Endothelial cell of umbilical vein (primary cell): ENCODE data around the gene RGS2. TPM values are rescaled to one million over a fixed set of nuclear protein-coding genes. Genes with fewer than 3 reads are reported as not detected.

ENCODE experiments used
- BruUV-seq: library from RNA; stranded (reverse); fragments of 400-500 nt; replicated peaks from 2 replicates; lab custom pipeline; 2021; lab: Mats Ljungman, UMichigan
- CTCF ChIA-PET: fragments of 300-600, 350-600 bp; sonication (Branson Sonifier 250); formaldehyde crosslinking; loops from one replicate; lab custom pipeline; 2021; ENCODE audit warnings: antibody characterized with exemption, inconsistent platforms; lab: Charles Lee
- POLR2A ChIA-PET: fragments of 300-600, 350-600 bp; sonication (Branson Sonifier 250); formaldehyde crosslinking; loops from one replicate; lab custom pipeline; 2021; ENCODE audit warnings: antibody characterized with exemption, inconsistent platforms; lab: Charles Lee
- DNase-seq: peaks from one replicate; pipeline ENCODE4 v3.0.0-alpha.2; 2011; ENCODE audit warnings: low read depth, low spot score
- FAIRE-seq: peaks from 2 replicates; lab custom pipeline; 2011; peaks lifted over from hg19 to GRCh38; lab: Jason Lieb, UNC
- H2AFZ ChIP-seq: 2 replicates; pipeline ENCODE4 v1.6.0; 2012; ENCODE audit warnings: low read depth, low read length, control low read depth, inconsistent platforms
- H3K27ac ChIP-seq: 2 replicates; pipeline ENCODE4 v1.5.1; 2011; ENCODE audit warnings: low read depth, mild to moderate bottlenecking, control low read depth, low read length, moderate library complexity; ENCODE audit not compliant: insufficient read depth
- H3K27me3 ChIP-seq, 2 experiments: 2 replicates each; pipeline versions ENCODE4 v1.6.0 to v1.6.1; 2011; ENCODE audit warnings: low read length in 2 of 2, mixed read lengths in 1 of 2; ENCODE audit not compliant: control insufficient read depth in 2 of 2, insufficient read depth in 2 of 2
- H3K36me3 ChIP-seq, 2 experiments: 2 replicates in 1 of 2; 3 replicates in 1 of 2; pipeline ENCODE4 v1.5.1; 2011; ENCODE audit warnings: low read length in 2 of 2, mild to moderate bottlenecking in 1 of 2, moderate library complexity in 1 of 2; ENCODE audit not compliant: control insufficient read depth in 2 of 2, insufficient read depth in 2 of 2; ENCODE audit errors: extremely low read depth in 1 of 2
- H3K4me1 ChIP-seq: 3 replicates; pipeline ENCODE4 v1.5.1; 2011; ENCODE audit warnings: mild to moderate bottlenecking, low read length; ENCODE audit not compliant: control insufficient read depth, insufficient read depth; ENCODE audit errors: extremely low read depth
- H3K4me2 ChIP-seq: 2 replicates; pipeline ENCODE4 v1.6.1; 2011; ENCODE audit warnings: low read length, control low read depth, mixed read lengths; ENCODE audit not compliant: insufficient read depth
- H3K4me3 ChIP-seq, 3 experiments: fragments of 200-600 bp in 1 of 3; sonication (generic), shearing (Covaris generic) in 1 of 3; replicated peaks in 1 of 3; 2 replicates each; pipeline ENCODE4 v1.5.1; 2011 to 2016; ENCODE audit warnings: control low read depth in 3 of 3, low read length in 3 of 3, mild to moderate bottlenecking in 2 of 3, inconsistent platforms in 1 of 3, low read depth in 1 of 3, moderate library complexity in 1 of 3; ENCODE audit not compliant: insufficient read depth in 1 of 3
- H3K79me2 ChIP-seq: 2 replicates; pipeline ENCODE4 v1.6.0; 2012; ENCODE audit warnings: low read length, inconsistent platforms; ENCODE audit not compliant: control insufficient read depth, insufficient read depth
- H3K9ac ChIP-seq: replicated peaks from 2 replicates; pipeline ENCODE3; 2011; ENCODE audit warnings: low read length, control low read depth; ENCODE audit not compliant: insufficient read depth; ENCODE audit errors: extremely low read depth
- H3K9me1 ChIP-seq: replicated peaks from 3 replicates; pipeline ENCODE4 v1.6.0; 2011; ENCODE audit warnings: mild to moderate bottlenecking, low read length; ENCODE audit not compliant: control insufficient read depth, insufficient read depth; ENCODE audit errors: extremely low read depth
- H3K9me3 ChIP-seq: replicated peaks from 2 replicates; pipeline ENCODE4 v1.5.1; 2012; ENCODE audit warnings: low read length, inconsistent platforms; ENCODE audit not compliant: control insufficient read depth, insufficient read depth
- H4K20me1 ChIP-seq: replicated peaks from 2 replicates; pipeline ENCODE3; 2011; ENCODE audit warnings: mild to moderate bottlenecking, low read length; ENCODE audit not compliant: control insufficient read depth, insufficient read depth; ENCODE audit errors: extremely low read depth
- CTCF ChIP-seq, 2 donors: IDR thresholded peaks; 1 replicate in 1 of 2; 2 replicates in 1 of 2; pipeline ENCODE4 v1.5.1; 2011; ENCODE audit warnings: low read length in 2 of 2, mild to moderate bottlenecking in 2 of 2, moderate library complexity in 2 of 2, control low read depth in 1 of 2, inconsistent platforms in 1 of 2, low read depth in 1 of 2; ENCODE audit not compliant: insufficient read depth in 1 of 2; ENCODE audit errors: extremely low read depth in 1 of 2
- FOS ChIP-seq: IDR thresholded peaks from 2 replicates; pipeline ENCODE4 v1.6.1; 2011; ENCODE audit warnings: mild to moderate bottlenecking, low read length, moderate library complexity, borderline replicate concordance; ENCODE audit not compliant: insufficient read depth
- GATA2 ChIP-seq: IDR thresholded peaks from 2 replicates; pipeline ENCODE4 v1.7.0; 2011; ENCODE audit warnings: low read depth, mild to moderate bottlenecking, moderate library complexity, mixed read lengths, low read length; ENCODE audit not compliant: insufficient read length, insufficient read depth
- MAX ChIP-seq: IDR thresholded peaks from 2 replicates; pipeline ENCODE4 v1.6.1; 2011; ENCODE audit not compliant: insufficient read depth, insufficient read length
- MYC ChIP-seq: IDR thresholded peaks from one replicate; pipeline ENCODE4 v1.6.1; 2011; ENCODE audit warnings: mild to moderate bottlenecking, low read depth, low read length
- POLR2AphosphoS5 ChIP-seq: IDR thresholded peaks from 2 replicates; pipeline ENCODE4 v1.6.1; 2012; ENCODE audit warnings: low read depth, mild to moderate bottlenecking, control low read depth, low read length, moderate library complexity; ENCODE audit not compliant: insufficient read depth
- dilution Hi-C: fragments of 300-500 bp; cut with MboI; formaldehyde crosslinking; loops from one replicate; pipeline ENCODE4 v1.15.0; 2019; ENCODE audit warnings: low sequenced_read_pairs; ENCODE audit not compliant: extremely low pct_ligation_motif_present
- intact Hi-C: fragments of 100-400 bp; cut with micrococcal nuclease; formaldehyde crosslinking; loops from one replicate; pipeline ENCODE4 v1.10.0; 2022
- polyA plus RNA-seq, 4 experiments: library from polyadenylated mRNA; depleted of rRNA in 3 of 4; stranded (reverse) in 3 of 4; unstranded in 1 of 4; fragments of >200 nt; gene quantifications; 2 replicates each; pipeline versions ENCODE4 v1.2.1 to v1.2.3, GENCODE V29; 2011 to 2012; ENCODE audit warnings: missing spikeins in 1 of 4
- total RNA-seq: library from RNA; stranded (reverse); gene quantifications from 2 replicates; pipeline ENCODE4 v1.2.3, GENCODE V29; 2021

The RGS2 gene
- total and polyA plus RNA-seq, 2 donors (not counting 3 experiments of a cell fraction or from before 2014, with no cell fraction given), result 6.1 to 9.1 TPM

GRCh38 chr1:192784397-192784796 lies 24.4 kb upstream of the RGS2 start:
- H3K27ac ChIP-seq, result no peak overlapping the region
- no TSS peak for BruUV-seq
- no peaks in the 10 kb centered on the region for H3K27me3 ChIP-seq
- FAIRE-seq (no peak), DNase-seq (no peak)
- H4K20me1 ChIP-seq, result no peaks in the 10 kb centered on the region
- no peaks in the 10 kb centered on the region for H3K79me2 ChIP-seq
- no peaks in the 10 kb centered on the region for H3K4me1 ChIP-seq
- intact Hi-C loops (no loop called here), dilution Hi-C loops (no loop called here)
- H2AFZ ChIP-seq, result no peak overlapping the region
- H3K4me3 ChIP-seq, result no peak overlapping the region
- no peaks in the 10 kb centered on the region for H3K9me3 ChIP-seq
- ChIA-PET CTCF (interaction anchor here (0.9 to 1.8 kb wide), 2 partner anchors 22 to 236 kb away, joined by 3 to 5 read pairs; no protein-coding TSS in a partner anchor), POLR2A (no interaction called here)
- no peak overlapping the region for H3K4me2 ChIP-seq
- H3K9me1 ChIP-seq, result no peaks in the 10 kb centered on the region
- no peak for TF ChIP-seq POLR2AphosphoS5
- TF ChIP-seq MYC, result no peak
- TF ChIP-seq CTCF (IDR thresholded peaks at IDR 0.05; ENCODE audit: extremely low read depth in 1 of 2, insufficient read depth in 1 of 2, low read depth in 1 of 2, low read length in 2 of 2), result no peak
- TF ChIP-seq FOS, result no peak
- H3K36me3 ChIP-seq, result no peaks in the 10 kb centered on the region
- H3K9ac ChIP-seq, result no peak overlapping the region

GRCh38 chr1:192786576-192786975 lies 22.3 kb upstream of the RGS2 start:
- Histone ChIP-seq H4K20me1 (no peaks in the 10 kb centered on the region), H3K36me3 (no peaks in the 10 kb centered on the region), H3K79me2 (no peaks in the 10 kb centered on the region), H3K9me3 (no peaks in the 10 kb centered on the region), H3K9ac (no peak overlapping the region), H3K4me1 (no peaks in the 10 kb centered on the region), H2AFZ (no peak overlapping the region), H3K4me2 (no peak overlapping the region), H3K4me3 (no peak overlapping the region), H3K9me1 (no peaks in the 10 kb centered on the region), H3K27me3 (no peaks in the 10 kb centered on the region), H3K27ac (no peak overlapping the region)
- dilution Hi-C loops, result no loop called here
- POLR2A ChIA-PET, result no interaction called here
- intact Hi-C loops, result no loop called here
- no peak for FAIRE-seq
- DNase-seq, result no peak
- no peak for TF ChIP-seq MAX
- no peak for TF ChIP-seq GATA2
- no peak for TF ChIP-seq MYC
- TF ChIP-seq POLR2AphosphoS5, result no peak
- TF ChIP-seq CTCF (IDR thresholded peaks at IDR 0.05; ENCODE audit: extremely low read depth in 1 of 2, insufficient read depth in 1 of 2, low read depth in 1 of 2, low read length in 2 of 2), result no peak
- BruUV-seq, result no TSS peak
- CTCF ChIA-PET, result interaction anchor here (0.8 to 1.8 kb wide), 2 partner anchors 10 to 233 kb away, joined by 3 to 5 read pairs; no protein-coding TSS in a partner anchor
